ENCODE data around the gene IL32.

IL32 gene, protein sequence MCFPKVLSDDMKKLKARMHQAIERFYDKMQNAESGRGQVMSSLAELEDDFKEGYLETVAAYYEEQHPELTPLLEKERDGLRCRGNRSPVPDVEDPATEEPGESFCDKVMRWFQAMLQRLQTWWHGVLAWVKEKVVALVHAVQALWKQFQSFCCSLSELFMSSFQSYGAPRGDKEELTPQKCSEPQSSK

DNA sequence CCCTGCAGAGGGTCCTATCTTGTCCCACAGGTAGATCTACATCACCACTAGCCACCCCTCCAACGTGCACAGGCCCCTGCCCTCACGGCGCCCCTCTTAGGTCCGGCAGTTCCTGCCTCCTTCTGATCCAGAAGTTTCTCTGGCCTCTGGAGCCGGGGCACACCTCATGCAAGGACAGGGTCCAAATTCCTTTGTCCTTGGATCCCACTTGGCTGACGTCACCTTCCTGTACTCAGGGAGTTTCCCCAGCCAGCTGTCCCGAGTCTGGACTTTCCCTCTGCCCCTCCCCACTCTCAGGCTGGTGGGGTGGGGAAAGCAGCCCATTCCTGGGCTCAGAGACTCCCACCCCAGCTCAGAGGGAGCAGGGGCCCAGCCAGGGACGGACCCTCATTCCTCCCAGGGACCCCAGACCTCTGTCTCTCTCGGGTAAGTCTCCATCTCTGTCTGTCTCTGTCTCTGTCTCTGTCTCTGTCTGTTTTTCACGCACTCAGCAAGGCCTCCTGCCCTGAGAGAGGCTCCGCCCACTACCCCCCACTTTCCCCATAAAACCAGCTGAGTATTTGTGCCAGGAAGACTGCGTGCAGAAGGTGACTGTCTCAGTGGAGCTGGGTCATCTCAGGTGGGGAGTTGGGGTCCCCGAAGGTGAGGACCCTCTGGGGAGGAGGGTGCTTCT is at the start of gene IL32:
IL32 (plus strand) TSS at position 572 of the 673 bp plus-strand sequence. CDS start 172 bp downstream, outside the sequence.
- peak; percentile 74 for DNase-seq

DNA sequence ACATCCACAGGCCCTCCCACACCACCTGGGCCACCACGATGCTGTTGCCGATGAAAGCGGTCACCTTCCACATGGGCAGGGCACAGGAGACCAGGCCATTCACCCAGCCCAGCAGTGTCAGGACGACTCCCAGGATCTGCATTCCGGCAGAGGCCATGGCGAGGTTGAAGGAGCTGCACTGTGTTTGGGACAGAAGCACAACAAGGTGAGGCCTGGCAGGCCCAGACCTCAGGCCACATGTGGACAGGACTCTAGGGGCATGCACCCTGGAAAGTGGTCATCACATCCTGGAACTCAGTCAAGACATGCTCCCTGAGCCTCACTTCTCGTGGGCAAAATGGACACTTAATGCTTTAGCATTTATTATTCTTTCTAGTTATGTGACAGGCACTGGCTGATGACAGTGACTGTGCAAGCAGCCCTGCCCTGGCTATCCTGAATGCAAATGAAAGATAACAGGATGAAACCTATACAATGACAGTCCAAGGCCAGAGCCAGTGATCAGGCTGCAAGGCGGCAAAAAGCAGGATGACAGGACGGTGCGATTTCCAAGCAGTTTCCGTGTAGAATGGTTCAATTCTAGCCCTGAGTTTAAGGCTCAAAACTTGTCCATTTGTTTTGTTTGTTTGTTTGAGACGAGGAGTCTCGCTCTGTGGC is 49.4 kb upstream of the IL32 start:
- DNase-seq, result no peak

DNA sequence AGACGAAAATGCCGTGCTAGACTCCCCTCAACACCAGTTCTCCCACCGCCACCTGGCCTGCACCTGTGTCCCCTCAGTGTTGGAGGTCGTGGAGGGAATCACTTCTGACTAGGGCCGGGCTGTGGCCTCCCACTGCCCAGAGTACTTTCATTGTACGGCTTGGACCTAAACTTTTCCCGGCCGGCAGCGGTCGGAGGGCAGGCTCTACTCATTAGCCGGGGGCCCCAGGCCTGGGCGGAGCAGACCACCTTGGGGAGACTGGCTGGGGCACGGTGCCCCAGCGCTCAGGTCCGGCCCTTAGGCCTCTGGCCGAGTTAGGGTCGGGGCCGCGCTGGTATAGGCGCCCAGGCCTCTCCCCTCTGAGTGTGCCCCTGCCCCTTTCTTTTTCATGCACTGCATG is 48.1 kb upstream of the IL32 start:
- DNase-seq, result no peak

DNA sequence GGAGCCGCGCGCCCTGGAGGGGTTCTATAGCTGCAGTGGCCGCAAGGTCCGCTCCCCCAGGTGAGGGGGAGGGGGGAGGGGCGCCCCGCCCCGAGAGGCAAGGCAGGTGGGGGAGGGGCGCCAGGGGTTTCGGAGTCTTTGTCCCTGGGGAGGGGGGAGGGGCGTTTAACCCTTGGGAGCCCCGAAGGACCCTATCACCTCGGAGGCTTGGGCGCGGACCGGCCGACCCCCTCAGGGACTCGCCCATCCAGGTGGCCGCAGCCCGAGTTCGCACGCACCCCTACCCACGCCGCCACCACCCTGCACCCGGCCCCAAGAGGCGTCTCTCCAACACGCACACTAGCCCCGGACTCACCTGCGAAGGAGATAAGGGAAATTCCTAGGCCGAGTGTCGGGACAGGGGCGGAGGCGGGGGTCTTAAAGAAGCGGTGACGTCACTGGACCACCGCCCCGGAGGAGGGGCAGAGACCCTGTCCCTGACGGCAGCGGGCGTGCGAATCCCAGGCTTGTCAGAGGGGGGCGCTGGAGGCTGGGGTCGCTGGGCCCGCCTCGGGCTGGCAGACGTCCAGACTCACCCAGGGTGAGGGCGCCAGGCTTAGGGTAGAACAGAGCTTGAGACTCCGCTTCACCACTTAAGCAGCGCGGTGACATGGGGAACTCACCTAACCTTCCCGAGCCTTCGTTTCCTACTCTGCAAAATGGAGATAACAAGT is 47.5 kb upstream of the IL32 start, which contains the start of gene CLDN6:
CLDN6 (minus strand) TSS at position 390 of the 713 bp plus-strand sequence. CDS start 2,162 bp downstream, outside the sequence.
- DNase-seq, result peak; percentile 52

DNA sequence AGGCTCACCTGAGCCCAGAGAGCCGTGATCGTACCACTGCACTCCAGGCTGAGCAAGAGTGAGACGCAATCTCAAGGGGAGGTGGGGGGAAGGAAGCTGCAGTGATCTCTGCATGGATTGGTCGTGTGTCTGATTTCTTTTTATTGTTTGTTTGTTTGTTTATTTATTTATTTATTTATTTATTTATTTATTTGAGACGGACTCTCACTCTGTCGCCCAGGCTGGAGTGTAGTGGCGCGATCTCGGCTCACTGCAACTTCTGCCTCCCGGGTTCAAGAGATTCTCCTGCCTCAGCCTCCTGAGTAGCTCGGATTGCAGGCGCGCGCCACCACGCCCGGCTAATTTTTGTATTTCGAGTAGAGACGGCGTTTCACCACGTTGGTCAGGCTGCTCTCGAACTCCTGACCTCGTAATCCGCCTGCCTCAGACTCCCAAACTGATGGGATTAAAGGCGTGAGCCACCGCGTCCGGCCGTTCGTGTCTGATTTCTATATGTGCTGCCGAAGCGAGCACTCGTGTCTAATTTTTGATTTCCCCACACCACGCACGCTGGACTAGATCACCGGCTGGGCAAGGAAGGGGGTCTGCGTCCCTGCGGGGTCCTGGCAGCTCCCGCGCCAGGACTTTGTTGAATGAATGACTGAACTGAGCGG is 45.7 kb upstream of the IL32 start:
- DNase-seq, result no peak

DNA sequence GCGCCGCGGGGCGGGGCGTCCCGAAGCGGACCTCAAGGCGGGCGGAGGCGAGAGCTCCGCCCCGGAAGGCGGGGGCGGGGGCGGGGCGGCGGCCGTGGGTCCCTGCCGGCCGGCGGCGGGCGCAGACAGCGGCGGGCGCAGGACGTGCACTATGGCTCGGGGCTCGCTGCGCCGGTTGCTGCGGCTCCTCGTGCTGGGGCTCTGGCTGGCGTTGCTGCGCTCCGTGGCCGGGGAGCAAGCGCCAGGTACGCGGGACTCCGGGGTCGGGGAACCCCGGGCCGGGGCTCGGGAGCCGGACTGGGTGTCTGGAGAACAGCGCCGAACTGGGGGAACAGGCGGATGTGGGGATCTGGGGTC is 45.2 kb upstream of the IL32 start, which contains the start of gene TNFRSF12A:
TNFRSF12A (plus strand) TSS at position 122 of the 357 bp plus-strand sequence; CDS start at position 152, 30 bp downstream.
- DNase-seq, result peak; percentile 66

DNA sequence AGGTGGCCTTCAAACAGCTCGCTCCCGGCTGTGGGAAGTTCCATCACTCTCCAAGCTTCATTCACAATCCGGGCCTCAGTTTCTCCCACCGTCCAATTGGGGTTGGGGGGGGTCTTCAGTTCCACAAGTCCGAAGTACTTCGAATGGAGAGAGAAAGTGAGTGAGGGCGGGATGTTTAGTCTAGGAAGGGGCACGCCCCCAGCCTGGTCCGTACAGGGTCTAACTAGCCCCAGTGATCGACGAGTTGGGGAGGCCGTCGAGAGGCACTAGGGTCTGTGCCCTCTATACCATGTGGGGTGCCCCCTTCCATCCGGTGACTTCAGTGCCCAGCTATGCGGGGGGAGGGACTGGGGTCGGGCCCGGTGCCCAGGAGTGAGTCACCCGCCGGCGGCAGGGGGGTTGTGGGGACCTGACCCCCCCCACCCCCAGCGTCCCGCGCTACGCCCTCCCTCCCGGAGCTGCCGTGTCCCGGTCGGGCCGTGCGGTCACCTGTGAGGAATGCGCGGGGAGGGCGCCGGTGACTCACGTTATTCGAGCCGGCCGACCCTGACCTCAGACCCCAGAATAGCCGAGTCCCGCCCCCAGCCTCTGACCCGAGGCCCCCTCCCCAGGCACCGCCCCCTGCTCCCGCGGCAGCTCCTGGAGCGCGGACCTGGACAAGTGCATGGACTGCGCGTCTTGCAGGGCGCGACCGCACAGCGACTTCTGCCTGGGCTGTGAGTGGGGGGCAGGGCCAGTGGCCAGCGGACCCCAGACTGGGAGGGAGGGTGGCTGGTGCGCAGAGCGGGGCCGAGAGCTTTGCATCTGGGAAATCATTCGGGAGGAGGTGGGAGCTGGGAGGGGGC is 44.6 kb upstream of the IL32 start:
- DNase-seq, result peak; percentile 50

DNA sequence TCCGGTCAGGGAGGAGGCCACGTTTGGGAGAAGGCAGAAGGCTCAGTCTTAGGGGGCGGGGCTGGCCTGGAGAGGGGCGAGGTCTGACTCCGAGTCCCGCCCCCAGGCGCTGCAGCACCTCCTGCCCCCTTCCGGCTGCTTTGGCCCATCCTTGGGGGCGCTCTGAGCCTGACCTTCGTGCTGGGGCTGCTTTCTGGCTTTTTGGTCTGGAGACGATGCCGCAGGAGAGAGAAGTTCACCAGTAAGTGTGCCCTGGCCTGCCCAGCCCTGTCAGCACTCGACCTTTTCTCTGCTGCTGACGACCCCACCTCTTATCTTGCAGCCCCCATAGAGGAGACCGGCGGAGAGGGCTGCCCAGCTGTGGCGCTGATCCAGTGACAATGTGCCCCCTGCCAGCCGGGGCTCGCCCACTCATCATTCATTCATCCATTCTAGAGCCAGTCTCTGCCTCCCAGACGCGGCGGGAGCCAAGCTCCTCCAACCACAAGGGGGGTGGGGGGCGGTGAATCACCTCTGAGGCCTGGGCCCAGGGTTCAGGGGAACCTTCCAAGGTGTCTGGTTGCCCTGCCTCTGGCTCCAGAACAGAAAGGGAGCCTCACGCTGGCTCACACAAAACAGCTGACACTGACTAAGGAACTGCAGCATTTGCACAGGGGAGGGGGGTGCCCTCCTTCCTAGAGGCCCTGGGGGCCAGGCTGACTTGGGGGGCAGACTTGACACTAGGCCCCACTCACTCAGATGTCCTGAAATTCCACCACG is 43.8 kb upstream of the IL32 start:
- peak; percentile 94 for DNase-seq

DNA sequence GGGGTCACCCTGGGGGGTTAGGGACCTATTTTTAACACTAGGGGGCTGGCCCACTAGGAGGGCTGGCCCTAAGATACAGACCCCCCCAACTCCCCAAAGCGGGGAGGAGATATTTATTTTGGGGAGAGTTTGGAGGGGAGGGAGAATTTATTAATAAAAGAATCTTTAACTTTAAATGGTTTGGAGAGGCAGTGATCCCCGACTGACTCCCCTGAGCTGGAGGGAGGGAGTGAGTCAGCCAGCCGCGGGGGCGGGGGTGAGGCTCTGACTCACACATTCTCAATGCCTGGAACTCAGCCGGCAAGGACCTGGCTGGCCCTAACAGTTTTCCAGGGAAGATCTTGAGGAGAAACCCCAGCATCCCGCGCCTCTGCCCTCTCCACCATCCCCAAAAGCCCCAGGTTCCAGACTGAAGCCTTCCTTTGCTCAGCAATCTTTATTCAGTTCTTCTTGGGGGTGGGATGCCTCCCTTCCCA is 43.2 kb upstream of the IL32 start:
- DNase-seq, result peak; percentile 90

DNA sequence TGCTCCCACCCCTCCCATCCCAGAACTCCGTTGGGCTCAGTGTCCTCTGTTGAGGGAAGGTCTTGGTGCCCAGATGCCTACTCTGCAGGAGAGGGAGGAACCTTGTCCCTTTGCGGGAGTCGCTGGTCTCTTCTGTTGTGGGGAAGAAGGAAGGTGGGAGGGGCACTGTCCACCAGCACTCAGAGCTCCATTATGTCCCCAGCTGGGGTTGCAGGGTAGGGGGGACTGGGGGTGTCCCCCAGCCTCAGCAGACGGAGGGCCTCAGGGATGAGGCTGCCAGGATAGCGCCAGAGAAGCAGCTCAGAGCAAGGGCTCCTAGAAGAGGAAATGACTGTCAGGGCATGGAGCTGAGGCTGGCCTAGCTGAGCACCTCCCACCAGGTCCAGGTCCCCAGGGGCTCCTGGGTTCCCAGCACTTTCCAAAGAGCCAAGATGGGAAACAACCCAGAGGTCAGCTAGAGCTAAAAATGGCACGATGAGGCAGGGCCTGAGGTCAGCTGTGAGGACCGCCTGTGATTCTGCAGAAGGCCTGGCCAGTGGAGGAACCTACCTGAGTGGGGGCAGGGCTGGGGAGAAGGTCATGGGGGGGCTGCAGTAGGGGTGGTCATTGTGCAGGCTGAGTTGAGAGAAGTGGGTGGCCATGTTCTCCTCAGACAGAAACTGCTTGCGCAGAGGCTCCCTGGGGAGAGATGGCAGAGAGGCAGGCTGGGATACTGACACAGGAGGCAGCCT is 42.6 kb upstream of the IL32 start:
- no peak for DNase-seq

DNA sequence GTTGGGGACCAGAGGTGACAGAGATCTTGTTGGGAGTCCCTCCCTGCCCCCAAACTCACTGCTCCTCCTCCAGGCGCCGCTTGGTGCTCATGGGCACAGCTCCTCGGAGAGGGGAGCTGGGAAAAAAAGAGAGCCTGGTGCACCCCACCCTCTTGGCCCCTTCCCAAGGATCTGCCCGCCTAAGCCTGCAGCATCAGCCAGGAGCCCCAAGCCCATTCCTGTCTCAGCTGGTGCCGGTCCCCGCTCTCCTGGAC is 42.1 kb upstream of the IL32 start:
- DNase-seq, result peak; percentile 37

DNA sequence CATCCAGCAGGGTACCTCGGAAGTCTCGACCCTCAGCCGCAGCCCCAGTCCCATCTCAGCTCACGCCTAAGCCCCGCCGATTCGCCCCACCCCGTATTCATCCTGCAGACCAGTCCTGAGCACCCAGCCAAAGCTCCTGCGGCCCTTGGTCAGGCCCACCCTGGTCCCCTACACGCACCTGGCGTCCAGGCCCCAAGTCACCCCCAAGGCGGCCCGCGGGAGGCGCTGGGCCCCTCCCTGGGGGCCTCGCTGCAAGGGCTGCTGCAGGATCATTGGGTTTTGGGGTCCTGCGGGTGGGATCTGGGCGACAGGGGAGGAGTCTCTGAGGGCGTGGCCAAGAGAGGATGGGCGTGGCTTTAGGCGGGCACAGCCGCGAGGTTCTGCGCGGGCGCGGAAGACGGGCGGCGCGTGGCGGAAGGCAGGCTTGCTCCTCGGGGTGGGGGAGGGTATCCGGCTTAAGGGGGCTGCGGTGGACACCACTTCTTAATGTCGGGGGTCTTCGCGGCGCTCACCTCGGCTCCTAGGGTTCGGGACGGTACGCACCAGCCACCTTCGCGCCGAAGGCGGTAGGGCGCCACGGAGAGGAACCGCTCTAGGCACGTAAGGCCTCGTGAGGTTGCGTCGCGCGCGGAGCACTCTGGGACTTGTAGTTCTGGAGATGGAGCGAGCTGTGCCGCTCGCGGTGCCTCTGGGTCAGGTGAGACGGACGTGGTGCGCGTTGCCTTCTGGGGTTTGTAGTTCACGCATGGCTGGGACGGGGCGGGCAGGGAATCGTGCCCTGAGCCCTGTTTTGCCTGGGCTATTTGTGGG is 41.6 kb upstream of the IL32 start, which contains the start of the genes HCFC1R1 and THOC6:
HCFC1R1 (minus strand) TSS at position 274 of the 810 bp plus-strand sequence; CDS start at position 273, 1 bp downstream.
THOC6 (plus strand) TSS at position 367 of the 810 bp plus-strand sequence; CDS start at position 659, 292 bp downstream.
- DNase-seq, result peak; percentile 97

DNA sequence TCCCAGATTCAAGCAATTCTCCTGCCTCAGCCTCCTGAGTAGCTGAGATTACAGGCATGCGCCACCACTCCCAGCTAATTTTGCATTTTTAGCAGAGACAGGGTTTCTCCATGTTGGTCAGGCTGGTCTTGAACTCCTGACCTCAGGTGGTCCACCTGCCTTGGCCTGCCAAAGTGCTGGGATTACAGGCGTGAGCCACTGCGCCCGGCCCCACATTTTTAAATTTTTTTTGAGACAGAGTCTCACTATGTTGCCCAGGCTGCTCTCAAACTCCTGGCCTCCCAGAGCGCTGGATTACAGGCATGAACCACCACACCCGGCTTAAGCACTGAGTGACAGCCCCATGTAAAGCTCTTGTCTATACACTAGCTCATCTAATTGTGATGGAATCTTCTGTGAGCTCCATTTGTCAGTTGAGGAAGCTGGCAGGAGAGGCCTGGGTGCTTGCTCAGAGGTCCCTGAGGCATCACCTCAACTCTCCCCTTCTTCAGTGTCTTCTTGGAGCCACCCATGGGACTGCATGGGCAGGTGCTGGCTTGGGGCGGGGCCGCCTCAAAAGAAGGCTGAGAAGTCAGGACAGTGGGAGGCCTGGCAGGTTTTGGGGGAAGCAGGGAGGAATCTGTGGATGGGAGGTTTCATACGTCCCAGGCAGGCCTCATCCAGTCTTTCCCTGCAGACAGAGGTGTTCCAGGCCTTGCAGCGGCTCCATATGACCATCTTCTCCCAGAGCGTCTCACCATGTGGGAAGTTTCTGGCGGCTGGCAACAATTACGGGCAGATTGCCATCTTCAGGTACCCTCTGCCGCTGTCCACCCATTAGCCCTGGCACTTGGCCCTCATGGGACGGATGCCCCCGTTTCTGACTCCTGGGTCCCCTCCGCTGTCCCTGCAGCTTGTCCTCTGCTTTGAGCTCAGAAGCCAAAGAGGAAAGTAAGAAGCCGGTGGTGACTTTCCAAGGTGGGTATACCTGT is 40.1 kb upstream of the IL32 start:
- no peak for DNase-seq

DNA sequence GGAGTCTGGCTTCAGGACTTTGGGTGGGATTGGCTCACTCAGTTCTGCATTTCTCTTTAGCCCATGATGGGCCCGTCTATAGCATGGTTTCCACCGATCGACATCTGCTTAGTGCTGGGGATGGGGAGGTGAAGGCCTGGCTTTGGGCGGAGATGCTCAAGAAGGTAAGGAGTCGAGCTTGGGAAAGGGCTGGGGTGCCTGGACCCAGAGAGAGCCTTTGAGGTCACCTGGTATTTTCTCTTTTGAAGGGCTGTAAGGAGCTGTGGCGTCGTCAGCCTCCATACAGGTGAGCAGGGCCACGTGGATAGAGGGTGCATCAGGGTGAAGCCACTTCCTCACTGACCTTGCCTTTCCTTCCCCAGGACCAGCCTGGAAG is 39.4 kb upstream of the IL32 start:
- DNase-seq, result no peak

DNA sequence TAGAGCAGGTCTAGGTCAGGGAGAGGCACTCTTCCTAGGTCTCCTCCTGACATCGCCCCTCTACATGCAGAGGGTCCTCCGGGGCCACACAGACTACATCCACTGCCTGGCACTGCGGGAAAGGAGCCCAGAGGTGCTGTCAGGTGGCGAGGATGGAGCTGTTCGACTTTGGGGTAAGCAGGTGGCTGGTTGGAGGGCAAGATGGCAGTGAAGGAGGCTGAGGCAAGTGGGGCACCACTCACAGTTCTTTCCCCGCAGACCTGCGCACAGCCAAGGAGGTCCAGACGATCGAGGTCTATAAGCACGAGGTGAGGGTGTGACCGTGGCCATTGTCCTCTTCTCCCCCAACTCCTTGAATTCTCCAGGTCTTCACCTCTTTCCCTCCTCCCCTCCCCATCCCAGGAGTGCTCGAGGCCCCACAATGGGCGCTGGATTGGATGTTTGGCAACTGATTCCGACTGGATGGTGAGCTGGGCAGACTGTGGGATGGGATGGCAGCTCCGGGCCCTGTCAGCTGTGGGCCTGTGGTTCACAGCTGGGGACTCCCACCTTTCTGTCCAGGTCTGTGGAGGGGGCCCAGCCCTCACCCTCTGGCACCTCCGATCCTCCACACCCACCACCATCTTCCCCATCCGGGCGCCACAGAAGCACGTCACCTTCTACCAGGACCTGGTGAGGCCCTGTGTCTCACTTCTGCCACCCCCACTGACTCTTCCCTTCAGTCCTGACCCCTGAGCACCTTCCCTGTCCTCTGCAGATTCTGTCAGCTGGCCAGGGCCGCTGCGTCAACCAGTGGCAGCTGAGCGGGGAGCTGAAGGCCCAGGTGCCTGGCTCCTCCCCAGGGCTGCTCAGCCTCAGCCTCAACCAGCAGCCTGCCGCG is 38.6 kb upstream of the IL32 start:
- no peak for DNase-seq

DNA sequence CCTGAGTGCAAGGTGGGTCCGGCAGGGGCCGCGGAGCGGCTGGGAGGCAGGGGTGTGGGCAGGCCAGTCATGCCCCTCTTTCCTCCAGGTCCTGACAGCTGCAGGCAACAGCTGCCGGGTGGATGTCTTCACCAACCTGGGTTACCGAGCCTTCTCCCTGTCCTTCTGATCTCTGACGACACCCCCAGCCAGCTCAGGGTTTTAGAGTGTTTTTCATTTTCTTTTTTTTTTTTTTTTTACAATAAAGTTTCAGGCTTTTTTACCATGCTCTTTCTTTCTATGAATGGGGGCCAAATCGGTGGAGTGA is 38.0 kb upstream of the IL32 start:
- no peak for DNase-seq
